HL-60/S4 (cell line): Measurements from ENCODE around the gene TAF8.

ENCODE experiments used
- in situ Hi-C: fragments of 300-500 bp; cut with MboI; formaldehyde crosslinking; loops from 2 replicates; pipeline ENCODE4 v1.14.3; 2022; ENCODE audit warnings: low sequenced_read_pairs

Gene TAF8

GRCh38 chr6:42093582-42094329 lies 43.4 kb downstream of the TAF8 start:
- in situ Hi-C loops = no loop called here

- in situ Hi-C loops = no loop called here
Measured at GRCh38 chr6:42095094-42095493, 44.8 kb downstream of the TAF8 start.

DNA sequence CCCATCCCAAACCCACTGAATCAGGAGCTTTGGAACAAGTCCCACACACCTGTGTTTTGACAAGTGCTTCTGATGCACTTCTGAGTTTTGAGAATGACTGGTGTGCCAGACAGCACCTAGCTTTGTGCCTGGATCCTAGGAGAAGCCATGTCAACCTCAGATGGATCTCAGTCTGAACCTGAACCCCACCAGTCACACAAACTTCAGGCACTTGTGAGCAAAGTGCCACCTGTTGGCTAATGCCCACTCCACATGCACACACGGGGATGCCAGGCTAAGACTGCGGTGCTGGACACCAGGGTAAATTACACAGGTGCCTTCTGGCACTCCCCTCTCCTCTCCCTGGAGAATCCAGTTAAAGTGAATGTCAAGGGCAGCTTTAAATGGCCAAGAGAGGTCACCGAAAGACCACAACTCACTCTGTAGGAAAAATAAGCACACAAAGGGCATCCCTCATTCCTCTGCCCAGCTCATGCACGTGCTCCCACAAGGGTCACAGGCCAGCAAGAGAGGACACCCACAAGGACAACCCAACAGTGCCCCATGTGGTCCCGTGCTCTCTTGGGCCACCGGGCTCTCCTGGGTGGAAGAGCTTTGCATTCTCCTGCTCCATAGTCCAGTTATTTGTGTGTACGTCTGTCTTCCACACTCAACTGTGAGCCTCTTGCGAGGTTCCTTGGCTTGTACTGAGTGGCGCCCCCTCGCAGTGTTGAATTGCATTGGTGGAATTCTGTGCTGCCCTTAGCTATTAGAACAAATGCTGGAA lies 45.6 kb downstream of the TAF8 start:
- in situ Hi-C loops = no loop called here

GRCh38 chr6:42099340-42100028 lies 49.2 kb downstream of the TAF8 start:
- in situ Hi-C loops = no loop called here

DNA sequence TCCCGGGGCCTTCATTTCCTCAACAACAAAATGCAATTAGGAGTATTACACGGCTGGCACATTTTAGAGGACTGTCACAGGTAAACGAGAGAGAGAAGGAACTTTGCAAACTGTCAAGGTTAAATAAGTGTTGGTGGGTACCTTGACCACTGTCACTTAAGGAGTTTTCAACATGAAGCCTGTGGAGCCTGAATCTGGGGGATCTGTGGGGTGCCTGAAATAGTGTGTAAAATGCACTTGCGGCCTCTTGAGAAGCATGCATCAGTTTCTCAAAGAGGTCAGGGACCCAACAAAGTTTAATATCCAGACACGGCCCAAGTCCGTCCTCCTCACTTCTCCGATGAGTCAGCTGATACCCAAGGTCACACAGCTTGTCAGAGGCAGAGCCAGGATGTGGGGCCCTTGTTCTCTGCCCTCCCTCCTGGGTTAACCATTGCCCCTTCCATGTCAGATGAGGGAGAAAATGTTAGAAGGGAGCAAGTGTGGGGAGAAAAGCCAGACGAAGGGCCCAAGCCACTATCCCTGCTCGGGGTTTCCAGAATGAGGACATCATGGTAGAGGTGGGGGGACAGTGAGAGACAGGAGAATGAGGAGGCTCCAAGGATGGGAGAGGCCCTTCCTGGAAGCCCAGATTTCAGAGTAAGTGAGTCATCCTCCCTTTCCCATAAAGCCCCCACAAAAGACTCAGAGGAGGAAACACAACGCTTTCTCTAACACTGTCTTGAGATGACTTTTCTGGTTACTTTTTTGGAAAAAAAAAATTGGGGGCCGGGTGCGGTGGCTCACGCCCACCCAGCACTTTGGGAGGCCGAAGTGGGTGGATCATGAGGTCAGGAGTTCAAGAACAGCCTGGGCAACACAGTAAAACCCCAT lies 49.9 kb downstream of the TAF8 start:
- in situ Hi-C loops = no loop called here

GRCh38 chr6:42101186-42101657 lies 50.9 kb downstream of the TAF8 start:
- in situ Hi-C loops = no loop called here

GRCh38 chr6:42103216-42103615 lies 52.9 kb downstream of the TAF8 start:
- in situ Hi-C loops = no loop called here

DNA sequence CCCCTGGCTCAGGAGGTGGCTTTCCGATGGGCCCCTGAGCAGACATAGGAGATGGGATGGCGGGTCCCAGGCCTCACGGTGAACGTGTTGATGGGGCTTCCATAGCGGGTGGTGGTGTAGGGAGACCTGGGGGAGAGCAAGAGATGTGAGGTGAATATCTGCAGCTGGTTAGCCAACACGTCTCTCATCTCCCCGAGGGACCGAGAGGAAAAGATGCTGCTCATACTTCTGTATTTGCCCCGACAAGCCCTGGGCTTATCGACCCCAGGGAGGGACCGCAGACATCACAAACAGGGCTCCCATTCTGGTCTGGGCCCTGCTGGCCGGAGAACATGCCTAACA lies 53.4 kb downstream of the TAF8 start:
- in situ Hi-C loops = no loop called here

GRCh38 chr6:42104095-42104803 lies 53.9 kb downstream of the TAF8 start:
- in situ Hi-C loops = no loop called here

- in situ Hi-C loops = no loop called here
Measured at GRCh38 chr6:42104804-42105125, 54.4 kb downstream of the TAF8 start.

GRCh38 chr6:42105156-42105648 lies 54.9 kb downstream of the TAF8 start:
- in situ Hi-C loops = no loop called here

DNA sequence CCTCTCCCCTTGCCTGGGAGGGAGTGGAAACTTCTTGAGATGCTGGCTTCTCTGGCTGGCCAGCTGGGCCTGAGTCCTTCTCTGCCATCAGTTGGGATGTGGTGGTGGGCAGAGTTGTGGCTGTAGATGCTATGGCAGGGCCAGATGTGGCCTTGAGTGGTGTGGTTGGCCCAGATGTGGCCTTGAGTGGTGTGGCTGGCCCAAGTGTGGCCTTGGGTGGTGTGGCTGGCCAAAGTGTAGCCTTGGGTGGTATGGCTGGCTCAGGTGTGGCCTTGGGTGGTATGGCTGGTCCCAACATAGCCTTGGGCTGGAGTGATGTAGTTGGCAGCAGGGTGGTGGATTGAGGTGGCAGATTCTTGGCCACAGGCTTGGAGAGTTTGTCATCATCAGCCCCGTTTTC lies 55.4 kb downstream of the TAF8 start:
- in situ Hi-C loops = no loop called here

DNA sequence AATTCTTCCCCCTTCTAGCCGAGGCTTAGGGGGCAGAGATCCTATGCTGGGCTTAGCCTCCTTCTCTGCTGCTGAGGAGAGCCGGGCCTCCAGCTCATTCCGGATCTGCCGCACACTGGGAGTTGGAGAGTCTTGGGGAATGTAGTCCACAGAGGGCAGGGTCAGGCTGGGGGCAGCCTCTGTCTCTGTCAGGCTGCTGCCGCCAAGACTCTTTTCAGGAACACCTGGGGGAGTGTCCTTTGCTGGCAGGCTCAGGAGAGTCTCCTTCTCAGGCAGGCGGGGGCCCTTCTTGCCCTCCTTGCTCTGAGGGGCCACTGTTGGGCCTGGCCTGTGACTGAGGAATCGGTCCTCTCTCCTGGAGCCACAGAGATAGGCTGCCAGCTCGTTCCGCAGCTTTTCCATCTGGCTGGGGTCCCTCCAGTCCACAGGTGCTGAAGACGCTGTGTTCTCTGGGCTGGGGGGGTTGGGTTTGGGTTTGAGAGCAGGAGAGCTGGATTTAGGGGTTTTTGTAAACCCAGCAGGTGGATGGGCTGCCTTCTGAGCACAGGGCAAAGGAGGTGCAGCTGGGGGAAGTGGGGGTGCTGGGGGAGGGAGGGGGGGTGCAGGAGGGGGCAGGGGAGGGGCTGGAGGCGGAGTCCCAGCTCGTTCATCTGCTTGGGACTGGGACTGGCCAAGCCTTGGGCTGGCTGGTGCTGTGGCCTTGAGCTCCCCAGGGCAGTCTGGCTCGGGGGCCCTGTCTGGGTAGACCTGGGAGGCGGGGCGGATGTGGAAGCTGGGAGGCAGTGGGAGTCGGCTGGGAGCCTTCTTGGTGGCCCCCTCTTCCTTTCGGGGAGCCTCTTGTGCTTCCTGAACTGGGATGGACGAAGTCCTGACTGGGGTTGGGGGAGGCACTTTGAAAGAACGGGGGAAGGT lies 56.0 kb downstream of the TAF8 start:
- in situ Hi-C loops = no loop called here

DNA sequence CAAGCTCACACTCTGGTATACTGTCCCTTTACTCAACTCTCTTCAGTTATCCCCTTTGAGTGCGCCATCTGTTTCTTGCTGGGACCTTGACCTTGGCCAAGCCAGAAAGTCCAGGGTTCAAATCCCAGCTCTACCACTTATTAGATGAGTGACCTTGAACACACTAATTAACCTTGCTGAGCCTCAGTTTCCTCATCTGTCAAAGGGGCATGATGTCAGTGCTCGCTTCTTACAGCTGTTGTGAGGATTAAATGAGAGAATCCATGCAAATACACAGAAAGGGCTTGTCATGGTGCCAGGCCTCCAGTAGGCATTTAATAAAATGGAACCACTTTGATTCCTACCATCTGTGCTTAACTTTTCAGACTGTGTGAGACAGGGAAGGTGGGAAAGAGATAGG lies 57.7 kb downstream of the TAF8 start:
- in situ Hi-C loops = no loop called here

- in situ Hi-C loops = no loop called here
Measured at GRCh38 chr6:42110683-42111082, 60.4 kb downstream of the TAF8 start.

DNA sequence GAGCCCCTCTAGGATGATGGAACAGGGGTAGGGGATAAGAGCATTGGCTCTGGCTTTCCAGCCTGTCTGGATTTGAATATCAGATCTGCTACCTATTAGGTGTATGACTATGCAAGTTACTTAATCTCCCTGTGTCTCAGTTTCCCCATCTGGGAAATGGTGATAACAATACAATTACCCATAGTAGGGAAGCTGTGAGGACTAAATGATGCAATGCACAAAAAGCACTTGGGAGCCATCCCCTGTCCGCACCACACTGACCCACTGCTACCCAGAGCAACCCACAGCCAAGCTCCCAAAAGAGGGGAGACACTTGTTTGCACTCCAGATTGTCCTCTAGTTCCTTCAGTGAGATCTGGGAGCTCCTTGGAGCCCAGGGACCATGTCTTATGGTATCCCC lies 62.0 kb downstream of the TAF8 start:
- in situ Hi-C loops = no loop called here

DNA sequence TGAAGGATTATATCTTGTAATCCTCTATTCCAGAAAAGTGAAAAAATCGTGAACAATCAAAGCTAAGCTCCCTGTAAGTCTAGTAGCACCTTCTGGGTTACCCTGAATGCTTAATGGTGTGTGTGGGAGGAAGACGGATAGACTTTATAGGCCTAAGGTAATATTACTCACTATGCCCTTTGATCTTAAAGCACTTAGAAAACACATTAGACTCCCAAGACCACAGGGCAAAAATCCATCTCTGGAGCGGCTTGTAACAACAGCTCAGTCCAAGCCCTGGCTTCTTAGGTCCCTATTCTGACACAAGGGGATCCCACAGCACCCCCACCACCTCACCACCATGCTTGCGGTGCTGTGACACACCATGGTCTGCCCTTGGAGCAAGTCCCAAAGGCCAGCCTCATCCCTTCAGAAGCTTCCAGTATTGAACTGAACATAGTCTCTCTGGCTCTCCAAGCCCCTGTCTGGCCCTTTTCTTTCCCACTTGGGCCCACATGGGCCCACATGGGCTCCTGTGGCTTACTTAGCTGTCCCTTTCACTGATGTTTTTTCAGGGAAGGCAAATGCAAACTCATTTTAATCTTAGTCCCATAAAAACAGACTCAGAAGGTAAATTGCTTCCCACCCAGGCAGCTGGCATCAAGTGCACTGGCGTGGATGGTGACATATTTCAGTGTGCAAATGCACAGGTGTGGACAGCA lies 63.8 kb downstream of the TAF8 start:
- in situ Hi-C loops = no loop called here

- in situ Hi-C loops = no loop called here
Measured at GRCh38 chr6:42117843-42118161, 67.5 kb downstream of the TAF8 start.
